Measurements from ENCODE around the gene UGT3A1. TPM values are rescaled to one million over a fixed set of nuclear protein-coding genes. Genes with fewer than 3 reads are reported as not detected.

The UGT3A1 gene
- total RNA-seq, 3 donors from 2014 or later = not detected

DNA sequence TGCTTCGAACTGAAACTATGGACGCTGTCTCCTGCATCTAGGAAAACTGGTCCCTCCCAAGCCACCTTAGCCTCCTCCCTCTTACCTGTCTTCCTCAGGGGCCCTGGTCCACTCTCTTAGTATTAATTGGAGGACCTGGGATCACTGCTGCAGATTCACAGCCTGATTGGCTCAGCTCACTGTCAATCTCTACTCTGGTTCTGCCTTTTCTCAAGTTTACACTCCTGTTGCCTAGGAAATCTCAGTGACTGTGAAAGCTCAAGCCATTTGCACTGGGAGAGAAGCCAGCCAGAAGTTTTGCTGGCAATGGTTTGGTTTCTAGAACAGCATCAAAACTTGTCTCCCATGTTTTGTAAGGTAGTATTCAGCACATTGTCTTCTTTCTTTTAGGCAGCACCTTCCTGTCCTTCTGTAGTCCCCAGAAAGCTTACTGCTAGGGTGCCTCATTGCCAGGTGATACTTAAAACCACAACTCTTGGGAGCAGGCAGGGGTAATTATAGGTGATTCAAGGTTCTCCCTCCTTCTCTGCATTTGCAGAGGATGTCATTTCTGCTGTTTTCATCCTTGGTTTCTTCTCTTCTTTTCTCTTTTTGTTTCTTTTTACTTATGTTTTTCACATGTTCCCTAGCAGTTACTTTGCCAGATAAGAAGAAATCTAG lies 52.5 kb downstream of the UGT3A1 start, which contains the start of gene CAPSL:
CAPSL (minus strand) TSS at position 55 of the 660 bp plus-strand sequence. CDS start 17,502 bp downstream, outside the sequence.
- H3K4me1 ChIP-seq (ENCODE audit: low read depth) = no peaks in the 10 kb centered on the region
- peak in 1 of 3 donors; percentile 46 for DNase-seq
- intact Hi-C loops (cut with DNase I, micrococcal nuclease) = no loop called here
- no peak within 1 kb of the TSS for H3K4me3 ChIP-seq
- no peaks in the 10 kb centered on the region for H3K36me3 ChIP-seq (ENCODE audit: low read depth)
- ATAC-seq = peak; percentile 43
- no peaks in the 10 kb centered on the region for H3K9me3 ChIP-seq
- TF ChIP-seq, protein P1, sequence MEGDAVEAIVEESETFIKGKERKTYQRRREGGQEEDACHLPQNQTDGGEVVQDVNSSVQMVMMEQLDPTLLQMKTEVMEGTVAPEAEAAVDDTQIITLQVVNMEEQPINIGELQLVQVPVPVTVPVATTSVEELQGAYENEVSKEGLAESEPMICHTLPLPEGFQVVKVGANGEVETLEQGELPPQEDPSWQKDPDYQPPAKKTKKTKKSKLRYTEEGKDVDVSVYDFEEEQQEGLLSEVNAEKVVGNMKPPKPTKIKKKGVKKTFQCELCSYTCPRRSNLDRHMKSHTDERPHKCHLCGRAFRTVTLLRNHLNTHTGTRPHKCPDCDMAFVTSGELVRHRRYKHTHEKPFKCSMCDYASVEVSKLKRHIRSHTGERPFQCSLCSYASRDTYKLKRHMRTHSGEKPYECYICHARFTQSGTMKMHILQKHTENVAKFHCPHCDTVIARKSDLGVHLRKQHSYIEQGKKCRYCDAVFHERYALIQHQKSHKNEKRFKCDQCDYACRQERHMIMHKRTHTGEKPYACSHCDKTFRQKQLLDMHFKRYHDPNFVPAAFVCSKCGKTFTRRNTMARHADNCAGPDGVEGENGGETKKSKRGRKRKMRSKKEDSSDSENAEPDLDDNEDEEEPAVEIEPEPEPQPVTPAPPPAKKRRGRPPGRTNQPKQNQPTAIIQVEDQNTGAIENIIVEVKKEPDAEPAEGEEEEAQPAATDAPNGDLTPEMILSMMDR (IDR thresholded peaks at IDR 0.05) = no peak

DNA sequence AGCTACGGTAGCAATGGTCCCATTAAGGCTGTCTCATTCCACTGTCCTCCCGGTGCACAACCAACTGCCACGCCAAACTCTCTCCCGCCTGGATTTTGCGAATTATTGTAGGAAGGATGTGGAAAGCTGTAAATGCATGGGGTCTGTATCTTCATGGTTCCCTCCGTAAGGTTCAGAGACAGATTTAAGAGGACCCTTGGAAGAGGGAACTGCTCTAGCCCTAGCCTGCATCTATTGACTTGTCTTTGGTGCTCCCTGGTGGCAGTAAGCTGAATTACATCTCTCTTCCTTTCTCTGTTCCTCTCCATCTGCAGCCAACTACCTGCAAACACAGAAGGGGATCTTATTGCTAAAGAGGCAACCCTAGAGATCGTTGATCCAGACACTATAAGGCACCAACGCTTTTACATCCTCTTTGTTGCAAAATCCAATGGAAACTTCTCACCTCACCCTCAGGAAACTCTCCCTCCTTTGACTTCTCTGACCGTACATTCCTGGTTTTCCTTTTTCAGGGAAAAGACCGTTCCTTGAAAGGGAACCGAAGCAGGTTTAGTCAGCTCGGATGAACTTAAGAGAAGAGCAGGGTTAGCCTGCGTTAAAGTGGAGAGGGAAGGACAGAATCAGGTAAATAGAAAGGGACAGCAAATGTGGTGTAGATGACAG lies 64.7 kb downstream of the UGT3A1 start:
- ATAC-seq = peak; percentile 68
- intact Hi-C loops (cut with DNase I, micrococcal nuclease) = loop anchor here (5.0 to 10.0 kb wide), 2 partner anchors 149 to 842 kb away; no protein-coding TSS in a partner anchor

DNA sequence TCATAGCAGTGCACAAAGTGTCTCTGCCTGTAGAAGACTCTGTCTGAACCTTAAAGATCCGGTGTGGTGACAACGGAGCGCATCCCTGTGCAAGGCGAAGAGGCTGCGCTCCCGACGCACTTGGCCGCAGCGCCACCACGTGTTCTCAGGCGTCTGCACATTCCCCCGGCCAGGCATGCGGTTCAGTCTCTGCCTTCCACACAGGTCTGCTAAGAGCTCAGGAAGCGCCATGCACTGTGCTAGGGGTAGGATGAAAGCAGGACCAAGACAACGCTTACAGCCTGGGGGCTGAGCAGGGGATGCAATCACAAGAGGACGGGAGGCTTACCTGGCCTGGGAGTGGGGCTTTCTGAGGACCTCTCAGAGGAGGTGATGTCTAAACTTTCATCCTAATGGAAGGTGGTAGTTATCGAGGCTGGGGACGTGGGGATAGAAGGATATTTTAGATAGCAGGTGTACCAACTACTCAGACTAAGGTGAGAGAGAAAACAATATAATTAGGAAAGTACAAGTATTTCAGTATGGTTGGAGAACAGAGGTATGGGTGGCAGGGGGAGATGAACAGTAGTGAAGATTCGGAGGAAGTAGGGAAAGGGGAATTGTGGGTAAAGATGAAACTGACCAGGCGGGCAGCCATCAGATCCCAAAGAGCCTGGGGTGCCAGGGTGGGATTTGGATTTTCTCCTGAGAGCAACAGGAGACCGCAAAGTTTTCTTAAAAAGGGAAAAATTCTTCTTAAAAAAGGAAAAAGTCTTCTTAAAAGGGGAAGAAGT lies 66.1 kb downstream of the UGT3A1 start:
- no peaks in the 10 kb centered on the region for H3K9me3 ChIP-seq
- DNase-seq = peak; percentile 70 to 77 (median 76)
- intact Hi-C loops (cut with DNase I, micrococcal nuclease) = loop anchor here (5.0 to 10.0 kb wide), 2 partner anchors 148 to 840 kb away; no protein-coding TSS in a partner anchor
- no peaks in the 10 kb centered on the region for H3K36me3 ChIP-seq (ENCODE audit: low read depth)
- no peaks in the 10 kb centered on the region for H3K4me1 ChIP-seq (ENCODE audit: low read depth)
- ATAC-seq = peak; percentile 89
- no peak overlapping the region for H3K4me3 ChIP-seq
- TF ChIP-seq, protein P1 (IDR thresholded peaks at IDR 0.05) = no peak

More for the DNA sequence above, 64.7 kb downstream of the UGT3A1 start:
- Histone ChIP-seq H3K4me3 (no peak overlapping the region), H3K4me1 (ENCODE audit: low read depth) (no peaks in the 10 kb centered on the region), H3K36me3 (ENCODE audit: low read depth) (no peaks in the 10 kb centered on the region), H3K9me3 (no peaks in the 10 kb centered on the region)
- TF ChIP-seq, protein P1 (IDR thresholded peaks at IDR 0.05) = peak; percentile 45
- DNase-seq = peak in 1 of 3 donors; percentile 77

DNA sequence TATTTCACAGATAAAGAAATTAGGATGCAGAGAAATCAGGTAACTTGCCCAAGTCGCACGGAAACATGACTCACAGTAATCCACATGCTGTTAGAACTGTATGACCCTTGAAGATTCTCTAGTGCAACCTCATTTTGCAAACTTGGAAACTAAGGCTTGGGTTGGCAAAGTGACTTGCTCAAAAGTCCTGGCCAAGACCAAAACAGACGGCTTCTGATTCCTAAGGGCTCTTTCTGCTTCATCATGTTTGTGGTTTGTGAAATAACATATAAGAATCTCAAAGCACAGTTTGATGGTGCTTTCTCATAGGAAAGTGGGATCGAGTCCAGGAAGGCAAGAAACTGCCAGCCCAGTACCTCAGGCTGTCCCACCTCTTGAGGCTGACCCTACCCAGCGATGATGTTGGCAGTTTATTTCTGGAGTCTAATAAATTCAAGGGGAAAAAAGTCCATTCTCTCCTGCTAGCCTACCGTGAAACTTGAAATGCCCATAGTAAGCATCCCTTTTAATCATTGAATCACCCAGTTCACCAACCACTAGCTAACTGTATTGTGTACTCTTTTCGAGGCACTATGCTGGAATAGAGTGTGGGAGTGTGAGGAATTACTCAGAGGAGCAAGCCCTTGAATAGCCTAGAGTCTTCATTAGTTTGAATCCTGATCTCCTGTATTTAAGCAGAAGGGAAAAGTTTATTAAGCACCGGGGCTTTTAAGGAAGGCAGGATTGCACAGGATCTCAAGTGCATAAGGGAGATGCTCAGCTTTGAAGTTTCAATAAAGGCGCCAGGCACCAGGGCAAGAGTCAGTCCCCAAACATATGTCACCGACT lies 66.9 kb downstream of the UGT3A1 start:
- no peaks in the 10 kb centered on the region for H3K36me3 ChIP-seq (ENCODE audit: low read depth)
- intact Hi-C loops (cut with DNase I, micrococcal nuclease) = loop anchor here in 1 of 2 donors (10.0 kb wide), 1 partner anchor 840 kb away; no protein-coding TSS in a partner anchor
- ATAC-seq (no peak), DNase-seq (no peak)
- no peaks in the 10 kb centered on the region for H3K9me3 ChIP-seq
- no peak overlapping the region for H3K4me3 ChIP-seq
- H3K4me1 ChIP-seq (ENCODE audit: low read depth) = no peaks in the 10 kb centered on the region
- TF ChIP-seq, protein P1 (IDR thresholded peaks at IDR 0.05) = no peak

DNA sequence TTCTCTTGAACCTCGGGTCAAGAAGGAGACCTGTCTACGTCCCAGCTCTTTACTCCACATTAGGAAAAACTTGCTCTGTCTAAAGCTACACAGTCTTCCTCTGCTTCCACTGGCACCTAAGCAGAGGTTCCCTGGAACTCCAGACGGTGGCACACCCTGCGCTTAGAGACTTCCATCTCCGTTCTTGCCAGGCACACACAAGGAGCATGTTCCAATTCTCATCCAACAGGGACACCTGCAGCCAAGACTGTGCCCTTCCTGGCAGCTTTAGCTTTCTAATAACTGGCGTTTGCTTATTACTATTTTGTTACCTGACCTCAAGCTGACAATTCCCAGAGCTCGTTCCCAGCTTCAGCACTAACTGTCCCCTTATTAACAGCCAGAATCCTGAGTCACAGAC lies 68.7 kb downstream of the UGT3A1 start:
- DNase-seq (no peak), ATAC-seq (no peak)
- TF ChIP-seq, protein P1 (IDR thresholded peaks at IDR 0.05) = no peak
- no peaks in the 10 kb centered on the region for H3K4me1 ChIP-seq (ENCODE audit: low read depth)
- H3K4me3 ChIP-seq = no peak overlapping the region
- no peaks in the 10 kb centered on the region for H3K36me3 ChIP-seq (ENCODE audit: low read depth)
- no peaks in the 10 kb centered on the region for H3K9me3 ChIP-seq
- intact Hi-C loops (cut with DNase I, micrococcal nuclease) = loop anchor here in 1 of 2 donors (10.0 kb wide), 1 partner anchor 838 kb away; no protein-coding TSS in a partner anchor

Measured in mucosa of descending colon (tissue), 3 donors.